Measurements from ENCODE around the gene FNDC3B.

- TF ChIP-seq, protein P1, sequence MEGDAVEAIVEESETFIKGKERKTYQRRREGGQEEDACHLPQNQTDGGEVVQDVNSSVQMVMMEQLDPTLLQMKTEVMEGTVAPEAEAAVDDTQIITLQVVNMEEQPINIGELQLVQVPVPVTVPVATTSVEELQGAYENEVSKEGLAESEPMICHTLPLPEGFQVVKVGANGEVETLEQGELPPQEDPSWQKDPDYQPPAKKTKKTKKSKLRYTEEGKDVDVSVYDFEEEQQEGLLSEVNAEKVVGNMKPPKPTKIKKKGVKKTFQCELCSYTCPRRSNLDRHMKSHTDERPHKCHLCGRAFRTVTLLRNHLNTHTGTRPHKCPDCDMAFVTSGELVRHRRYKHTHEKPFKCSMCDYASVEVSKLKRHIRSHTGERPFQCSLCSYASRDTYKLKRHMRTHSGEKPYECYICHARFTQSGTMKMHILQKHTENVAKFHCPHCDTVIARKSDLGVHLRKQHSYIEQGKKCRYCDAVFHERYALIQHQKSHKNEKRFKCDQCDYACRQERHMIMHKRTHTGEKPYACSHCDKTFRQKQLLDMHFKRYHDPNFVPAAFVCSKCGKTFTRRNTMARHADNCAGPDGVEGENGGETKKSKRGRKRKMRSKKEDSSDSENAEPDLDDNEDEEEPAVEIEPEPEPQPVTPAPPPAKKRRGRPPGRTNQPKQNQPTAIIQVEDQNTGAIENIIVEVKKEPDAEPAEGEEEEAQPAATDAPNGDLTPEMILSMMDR (IDR thresholded peaks at IDR 0.05), result no peak
- TF ChIP-seq SIN3A (IDR thresholded peaks at IDR 0.05; ENCODE audit: borderline replicate concordance, insufficient read depth, low read depth, low read length), result 0 out of 2 replicates have a peak, but pooled peaks have one; percentile 13
These were observed 114.0 kb downstream of the FNDC3B start for GRCh38 chr3:172153335-172153861.
